Keratinocyte (primary cell): Measurements from ENCODE around the gene SCN8A. TPM values are rescaled to one million over a fixed set of nuclear protein-coding genes. Genes with fewer than 3 reads are reported as not detected.

Source experiments
- DNase-seq: peaks from one replicate; pipeline ENCODE4 v3.0.0-alpha.2; 2011; ENCODE audit warnings: low read depth, missing footprints, low spot score
- FAIRE-seq: peaks from 2 replicates; lab custom pipeline; 2011; peaks lifted over from hg19 to GRCh38; lab: Jason Lieb, UNC
- H2AFZ ChIP-seq: 2 replicates; pipeline ENCODE4 v1.6.0; 2012; ENCODE audit warnings: low read length, control low read depth, inconsistent platforms; ENCODE audit not compliant: control insufficient read depth
- H3K27ac ChIP-seq: 2 replicates; pipeline ENCODE4 v1.5.1; 2011; ENCODE audit warnings: low read length; ENCODE audit not compliant: control insufficient read depth, insufficient read depth
- H3K27me3 ChIP-seq: 3 replicates; pipeline ENCODE4 v1.6.0; 2011; ENCODE audit warnings: low read length; ENCODE audit not compliant: control insufficient read depth, insufficient read depth; ENCODE audit errors: extremely low read depth
- H3K36me3 ChIP-seq, 2 experiments: 2 replicates in 1 of 2; 3 replicates in 1 of 2; pipeline ENCODE4 v1.5.1; 2011; ENCODE audit warnings: low read length in 2 of 2, mild to moderate bottlenecking in 1 of 2; ENCODE audit not compliant: control insufficient read depth in 2 of 2, insufficient read depth in 2 of 2; ENCODE audit errors: extremely low read depth in 1 of 2
- H3K4me1 ChIP-seq: 3 replicates; pipeline ENCODE4 v1.5.1; 2011; ENCODE audit warnings: low read length; ENCODE audit not compliant: control insufficient read depth, insufficient read depth; ENCODE audit errors: extremely low read depth
- H3K4me2 ChIP-seq: 3 replicates; pipeline ENCODE4 v1.6.0; 2011; ENCODE audit warnings: low read depth, low read length; ENCODE audit not compliant: control insufficient read depth, insufficient read depth; ENCODE audit errors: extremely low read depth
- H3K4me3 ChIP-seq, 3 experiments: fragments of 200-600 bp in 1 of 3; sonication (generic) in 1 of 3; 2 replicates in 2 of 3; 3 replicates in 1 of 3; pipeline ENCODE4 v1.5.1; 2011 to 2016; ENCODE audit warnings: low read length in 3 of 3, mild to moderate bottlenecking in 3 of 3, control low read depth in 2 of 3, inconsistent platforms in 1 of 3, low read depth in 1 of 3, mixed read lengths in 1 of 3, mixed run types in 1 of 3, moderate library complexity in 1 of 3; ENCODE audit not compliant: control insufficient read depth in 2 of 3, insufficient read depth in 2 of 3; ENCODE audit errors: extremely low read depth in 1 of 3
- H3K79me2 ChIP-seq: 2 replicates; pipeline ENCODE4 v1.6.0; 2012; ENCODE audit warnings: low read length; ENCODE audit not compliant: control insufficient read depth, insufficient read depth
- H3K9ac ChIP-seq: 3 replicates; pipeline ENCODE4 v1.6.0; 2011; ENCODE audit warnings: low read length; ENCODE audit not compliant: control insufficient read depth, insufficient read depth; ENCODE audit errors: extremely low read depth
- H3K9me1 ChIP-seq: 3 replicates; pipeline ENCODE4 v1.6.0; 2011; ENCODE audit warnings: low read length; ENCODE audit not compliant: control insufficient read depth, insufficient read depth; ENCODE audit errors: extremely low read depth
- H3K9me3 ChIP-seq: 2 replicates; pipeline ENCODE4 v1.5.1; 2012; ENCODE audit warnings: low read depth, low read length; ENCODE audit not compliant: control insufficient read depth
- H4K20me1 ChIP-seq: 3 replicates; pipeline ENCODE4 v1.6.0; 2011; ENCODE audit warnings: low read length; ENCODE audit not compliant: control insufficient read depth, insufficient read depth; ENCODE audit errors: extremely low read depth
- EZH2 ChIP-seq: IDR thresholded peaks from one replicate; pipeline ENCODE4 v1.6.1; 2012; ENCODE audit warnings: inconsistent platforms, mild to moderate bottlenecking, low read length, moderate library complexity
- dilution Hi-C: fragments of 300-500 bp; cut with MboI; formaldehyde crosslinking; loops from one replicate; pipeline ENCODE4 v1.7.0; 2020; ENCODE audit warnings: low sequenced_read_pairs; ENCODE audit not compliant: extremely low pct_ligation_motif_present
- polyA plus RNA-seq, 5 experiments: library from polyadenylated mRNA; depleted of rRNA in 3 of 5; stranded (reverse) in 3 of 5; stranded (forward) in 1 of 5; unstranded in 1 of 5; fragments of >200 nt; gene quantifications; 1 replicate in 1 of 5; 2 replicates in 3 of 5; 3 replicates in 1 of 5; pipeline versions ENCODE4 v1.2.1 to v1.2.3, GENCODE V29; 2011 to 2012; ENCODE audit warnings: missing spikeins in 2 of 5, low read depth in 1 of 5, low replicate concordance in 1 of 5
- TF ChIP-seq, protein P1 (sequence below), 3 experiments: IDR thresholded peaks in 1 of 3; conservative IDR thresholded peaks in 1 of 3; optimal IDR thresholded peaks in 1 of 3; 2 replicates in 2 of 3; 3 replicates in 1 of 3; pipeline versions ENCODE3 to v1.5.1; 2011; ENCODE audit warnings: low read length in 3 of 3, mild to moderate bottlenecking in 3 of 3, moderate library complexity in 2 of 3, control low read depth in 1 of 3, inconsistent platforms in 1 of 3; ENCODE audit not compliant: insufficient read depth in 2 of 3; ENCODE audit errors: extremely low read depth in 1 of 3

SCN8A gene
- polyA plus RNA-seq, 1 donor (not counting 4 experiments of a cell fraction or from before 2014, with no cell fraction given): 1.1 TPM

- no peaks in the 10 kb centered on the region for H3K79me2 ChIP-seq
- no peak overlapping the region for H3K4me3 ChIP-seq
- no peaks in the 10 kb centered on the region for H4K20me1 ChIP-seq
- no peak overlapping the region for H3K27ac ChIP-seq
- H3K9me3 ChIP-seq: no peaks in the 10 kb centered on the region
- no peaks in the 10 kb centered on the region for H3K4me1 ChIP-seq
- no peak for DNase-seq
- TF ChIP-seq, protein P1, sequence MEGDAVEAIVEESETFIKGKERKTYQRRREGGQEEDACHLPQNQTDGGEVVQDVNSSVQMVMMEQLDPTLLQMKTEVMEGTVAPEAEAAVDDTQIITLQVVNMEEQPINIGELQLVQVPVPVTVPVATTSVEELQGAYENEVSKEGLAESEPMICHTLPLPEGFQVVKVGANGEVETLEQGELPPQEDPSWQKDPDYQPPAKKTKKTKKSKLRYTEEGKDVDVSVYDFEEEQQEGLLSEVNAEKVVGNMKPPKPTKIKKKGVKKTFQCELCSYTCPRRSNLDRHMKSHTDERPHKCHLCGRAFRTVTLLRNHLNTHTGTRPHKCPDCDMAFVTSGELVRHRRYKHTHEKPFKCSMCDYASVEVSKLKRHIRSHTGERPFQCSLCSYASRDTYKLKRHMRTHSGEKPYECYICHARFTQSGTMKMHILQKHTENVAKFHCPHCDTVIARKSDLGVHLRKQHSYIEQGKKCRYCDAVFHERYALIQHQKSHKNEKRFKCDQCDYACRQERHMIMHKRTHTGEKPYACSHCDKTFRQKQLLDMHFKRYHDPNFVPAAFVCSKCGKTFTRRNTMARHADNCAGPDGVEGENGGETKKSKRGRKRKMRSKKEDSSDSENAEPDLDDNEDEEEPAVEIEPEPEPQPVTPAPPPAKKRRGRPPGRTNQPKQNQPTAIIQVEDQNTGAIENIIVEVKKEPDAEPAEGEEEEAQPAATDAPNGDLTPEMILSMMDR (optimal IDR thresholded peaks at IDR 0.05 in 1 of 3, IDR thresholded peaks at IDR 0.05 in 1 of 3, conservative IDR thresholded peaks at IDR 0.05 in 1 of 3; ENCODE audit: extremely low read depth in 1 of 3, insufficient read depth in 2 of 3, low read length in 3 of 3): no peak
- no peak for TF ChIP-seq EZH2
- no peak overlapping the region for H2AFZ ChIP-seq
- dilution Hi-C loops: no loop called here
- no peak overlapping the region for H3K4me2 ChIP-seq
- no peaks in the 10 kb centered on the region for H3K27me3 ChIP-seq
- no peak overlapping the region for H3K9ac ChIP-seq
- no peaks in the 10 kb centered on the region for H3K9me1 ChIP-seq
- FAIRE-seq: no peak
- no peaks in the 10 kb centered on the region for H3K36me3 ChIP-seq
These were observed 193.7 kb downstream of the SCN8A start for GRCh38 chr12:51784688-51785087.

DNA sequence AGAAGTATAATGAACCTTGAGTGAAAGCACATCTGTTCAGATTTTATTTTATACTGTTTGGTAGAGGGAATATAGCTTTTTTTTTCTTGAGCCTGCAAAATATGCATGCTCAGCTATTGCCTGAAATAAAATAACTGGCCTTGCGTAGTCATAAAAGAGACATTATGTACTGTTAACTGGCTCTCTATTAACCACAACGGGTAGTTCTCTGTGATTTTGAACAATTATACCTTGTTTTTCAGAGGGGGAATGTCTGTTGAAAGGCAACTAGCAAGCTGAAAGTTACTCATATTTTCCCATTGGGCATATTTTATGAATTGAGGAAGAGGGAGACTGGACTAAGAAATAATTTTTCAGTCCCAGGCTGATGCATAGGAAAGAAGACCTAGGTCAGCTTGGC lies 194.9 kb downstream of the SCN8A start:
- Histone ChIP-seq H3K36me3 (no peaks in the 10 kb centered on the region), H3K4me1 (no peaks in the 10 kb centered on the region)
- dilution Hi-C loops: no loop called here

More for the DNA sequence above, 194.9 kb downstream of the SCN8A start:
- TF ChIP-seq EZH2: no peak
- TF ChIP-seq, protein P1 (optimal IDR thresholded peaks at IDR 0.05 in 1 of 3, IDR thresholded peaks at IDR 0.05 in 1 of 3, conservative IDR thresholded peaks at IDR 0.05 in 1 of 3; ENCODE audit: extremely low read depth in 1 of 3, insufficient read depth in 2 of 3, low read length in 3 of 3): no peak
- H3K27ac ChIP-seq: no peak overlapping the region
- no peaks in the 10 kb centered on the region for H3K79me2 ChIP-seq
- H3K9me3 ChIP-seq: no peaks in the 10 kb centered on the region
- H3K9ac ChIP-seq: no peak overlapping the region
- no peaks in the 10 kb centered on the region for H3K27me3 ChIP-seq
- no peak overlapping the region for H2AFZ ChIP-seq
- no peaks in the 10 kb centered on the region for H3K9me1 ChIP-seq
- DNase-seq (no peak), FAIRE-seq (no peak)
- H3K4me3 ChIP-seq: no peak overlapping the region
- H4K20me1 ChIP-seq: no peaks in the 10 kb centered on the region
- no peak overlapping the region for H3K4me2 ChIP-seq
